Nephron progenitor cell (in vitro differentiated cells): ENCODE data around the gene TUBG1.

Source experiments
- DNase-seq: peaks from one replicate; pipeline ENCODE4 v3.0.0; 2021
- H3K27ac Mint-ChIP-seq: 2 replicates; pipeline ENCODE4 v1.8.0; 2021; ENCODE audit warnings: mild to moderate bottlenecking, moderate library complexity, mixed read lengths
- H3K27me3 Mint-ChIP-seq: 2 replicates; pipeline ENCODE4 v1.8.0; 2021; ENCODE audit warnings: mild to moderate bottlenecking, low read depth, mixed read lengths; ENCODE audit not compliant: poor library complexity
- H3K36me3 Mint-ChIP-seq: 2 replicates; pipeline ENCODE4 v1.8.0; 2021; ENCODE audit warnings: low read depth, mixed read lengths
- H3K4me1 Mint-ChIP-seq: 2 replicates; pipeline ENCODE4 v1.8.0; 2021; ENCODE audit warnings: mixed read lengths
- H3K4me3 Mint-ChIP-seq: 2 replicates; pipeline ENCODE4 v1.8.0; 2021; ENCODE audit warnings: mild to moderate bottlenecking, moderate library complexity, mixed read lengths
- H3K9me3 Mint-ChIP-seq: 2 replicates; pipeline ENCODE4 v1.8.0; 2021; ENCODE audit warnings: mild to moderate bottlenecking, moderate library complexity, mixed read lengths
- CTCF ChIP-seq: fragments of 200-600 bp; sonication (generic); IDR thresholded peaks from 2 replicates; pipeline ENCODE4 v1.5.0; 2021; ENCODE audit warnings: antibody characterized with exemption

Gene TUBG1

GRCh38 chr17:42577140-42577531 is 32.3 kb upstream of the TUBG1 start:
- peaks cover 30% of the 10 kb centered on the region for H3K36me3 Mint-ChIP-seq
- peaks cover 41% of the 10 kb centered on the region for H3K4me1 Mint-ChIP-seq
- no peak for TF ChIP-seq CTCF
- peak overlapping the region; percentile 87 for H3K27ac Mint-ChIP-seq
- no peak for DNase-seq
- H3K27me3 Mint-ChIP-seq: no peaks in the 10 kb centered on the region
- no peaks in the 10 kb centered on the region for H3K9me3 Mint-ChIP-seq
- peak overlapping the region; percentile 96 for H3K4me3 Mint-ChIP-seq

- Mint-ChIP-seq H3K27me3 (no peaks in the 10 kb centered on the region), H3K4me1 (peaks cover 41% of the 10 kb centered on the region), H3K36me3 (peaks cover 29% of the 10 kb centered on the region), H3K4me3 (peak within 1 kb of the TSS; percentile 96), H3K27ac (peak within 1 kb of the TSS; percentile 99), H3K9me3 (no peaks in the 10 kb centered on the region)
- peak; percentile 94 for DNase-seq
- peak; percentile 20 for TF ChIP-seq CTCF
Measured at GRCh38 chr17:42577532-42578281, 31.8 kb upstream of the TUBG1 start, which contains the start of gene PSMC3IP. PSMC3IP (minus strand) TSS chr17:42577729; CDS start chr17:42577686, 43 bp downstream.

- H3K27me3 Mint-ChIP-seq: no peaks in the 10 kb centered on the region
- no peaks in the 10 kb centered on the region for H3K9me3 Mint-ChIP-seq
- H3K27ac Mint-ChIP-seq: peak overlapping the region; percentile 99
- peak; percentile 68 for TF ChIP-seq CTCF
- peaks cover 41% of the 10 kb centered on the region for H3K4me1 Mint-ChIP-seq
- H3K36me3 Mint-ChIP-seq: peaks cover 29% of the 10 kb centered on the region
- peak; percentile 81 for DNase-seq
- H3K4me3 Mint-ChIP-seq: peak overlapping the region; percentile 96
Measured at GRCh38 chr17:42578282-42578869, 31.1 kb upstream of the TUBG1 start.

- peaks cover 41% of the 10 kb centered on the region for H3K4me1 Mint-ChIP-seq
- H3K27ac Mint-ChIP-seq: peak overlapping the region; percentile 36
- no peak for DNase-seq
- H3K4me3 Mint-ChIP-seq: peak overlapping the region; percentile 60
- no peak for TF ChIP-seq CTCF
- peaks cover 22% of the 10 kb centered on the region for H3K36me3 Mint-ChIP-seq
- no peaks in the 10 kb centered on the region for H3K27me3 Mint-ChIP-seq
- H3K9me3 Mint-ChIP-seq: no peaks in the 10 kb centered on the region
Measured at GRCh38 chr17:42579794-42580551, 29.5 kb upstream of the TUBG1 start.

- Mint-ChIP-seq H3K9me3 (no peaks in the 10 kb centered on the region), H3K4me3 (no peak overlapping the region), H3K27me3 (no peaks in the 10 kb centered on the region), H3K36me3 (peaks cover 24% of the 10 kb centered on the region), H3K4me1 (peaks cover 25% of the 10 kb centered on the region), H3K27ac (no peak overlapping the region)
- no peak for TF ChIP-seq CTCF
- no peak for DNase-seq
Measured at GRCh38 chr17:42581744-42582270, 27.7 kb upstream of the TUBG1 start.
